Stimulated activated CD4-positive, alpha-beta T cell treated with anti-CD3 and anti-CD28 coated beads, Interleukin-2, amount 100 ng/mL, for 4 hours (primary cell): ENCODE measurements around the gene CLEC2L.

ENCODE experiments used
- DNase-seq: peaks from one replicate; pipeline ENCODE4 v3.0.0-alpha.2; 2020; ENCODE audit warnings: low read depth

The CLEC2L gene

GRCh38 chr7:139523199-139523941, at the start of gene CLEC2L:
Gene CLEC2L (plus strand): TSS chr7:139523685. CDS start chr7:139523928, 243 bp downstream.
- DNase-seq = no peak

GRCh38 chr7:139476139-139476538, 47.3 kb upstream of the CLEC2L start:
- no peak for DNase-seq

- DNase-seq = no peak
Observed at GRCh38 chr7:139476891-139477290, 46.6 kb upstream of the CLEC2L start.

- no peak for DNase-seq
Observed at GRCh38 chr7:139479620-139480019, 43.9 kb upstream of the CLEC2L start.

- DNase-seq = no peak
Observed at GRCh38 chr7:139481364-139481763, 42.1 kb upstream of the CLEC2L start.

- no peak for DNase-seq
Observed at GRCh38 chr7:139482122-139482521, 41.4 kb upstream of the CLEC2L start.

- DNase-seq = no peak
Observed at GRCh38 chr7:139482662-139483466, 40.6 kb upstream of the CLEC2L start.

GRCh38 chr7:139487366-139488080, 36.0 kb upstream of the CLEC2L start:
- no peak for DNase-seq

- DNase-seq = no peak
Observed at GRCh38 chr7:139488810-139489209, 34.7 kb upstream of the CLEC2L start.

GRCh38 chr7:139490130-139490529, 33.4 kb upstream of the CLEC2L start:
- no peak for DNase-seq

GRCh38 chr7:139492293-139492692, 31.2 kb upstream of the CLEC2L start:
- DNase-seq = no peak

- no peak for DNase-seq
Observed at GRCh38 chr7:139494835-139495579, 28.5 kb upstream of the CLEC2L start.

GRCh38 chr7:139495580-139496125, 27.8 kb upstream of the CLEC2L start:
- no peak for DNase-seq

- no peak for DNase-seq
Observed at GRCh38 chr7:139496528-139496927, 27.0 kb upstream of the CLEC2L start.

- no peak for DNase-seq
Observed at GRCh38 chr7:139500770-139501138, 22.7 kb upstream of the CLEC2L start.

GRCh38 chr7:139502226-139502625, 21.3 kb upstream of the CLEC2L start:
- no peak for DNase-seq

- no peak for DNase-seq
Observed at GRCh38 chr7:139505563-139505962, 17.9 kb upstream of the CLEC2L start.

- DNase-seq = no peak
Observed at GRCh38 chr7:139509535-139509934, 13.9 kb upstream of the CLEC2L start.

GRCh38 chr7:139511315-139511714, 12.2 kb upstream of the CLEC2L start:
- no peak for DNase-seq

GRCh38 chr7:139515266-139515665, 8.2 kb upstream of the CLEC2L start:
- no peak for DNase-seq

GRCh38 chr7:139521439-139521838, 2.0 kb upstream of the CLEC2L start:
- no peak for DNase-seq

- no peak for DNase-seq
Observed at GRCh38 chr7:139522830-139523198, 671 bp upstream of the CLEC2L start.
